PC-3 (cell line): ENCODE data around the gene SMYD3. TPM values are rescaled to one million over a fixed set of nuclear protein-coding genes. Genes with fewer than 3 reads are reported as not detected.

ENCODE experiments used
- ATAC-seq: fragments of 200-7000 bp; cut with Tn5 transposase; 2 replicates; pipeline ENCODE4 v1.9.1; 2020; ENCODE audit warnings: mild to moderate bottlenecking, moderate library complexity
- BruUV-seq: library from RNA; stranded (reverse); fragments of 400-500 nt; replicated peaks from 2 replicates; lab custom pipeline; 2021; lab: Mats Ljungman, UMichigan
- CTCF ChIA-PET: fragments of 300-600 bp; sonication (Branson Sonifier 250); formaldehyde crosslinking; loops from one replicate; lab custom pipeline; 2022; ENCODE audit warnings: antibody characterized with exemption; lab: Charles Lee
- POLR2A ChIA-PET: fragments of 300-600 bp; sonication (Branson Sonifier 250); formaldehyde crosslinking; loops from one replicate; lab custom pipeline; 2022; ENCODE audit warnings: antibody characterized with exemption; ENCODE audit not compliant: unreplicated experiment; lab: Charles Lee
- DNase-seq: peaks from one replicate; pipeline ENCODE4 v3.0.0-alpha.2; 2015
- H2AFZ ChIP-seq: fragments of 300-600 bp; sonication (generic); 2 replicates; pipeline ENCODE4 v1.6.0; 2016; ENCODE audit warnings: antibody characterized with exemption, low read length
- H3F3A ChIP-seq: fragments of 300-600 bp; sonication (generic); one replicate; pipeline ENCODE4 v1.6.0; 2017; ENCODE audit warnings: antibody characterized with exemption, low read length, control low read depth, mild to moderate bottlenecking; ENCODE audit not compliant: unreplicated experiment
- H3K27ac ChIP-seq: fragments of 300-600 bp; sonication (generic); 2 replicates; pipeline ENCODE4 v1.5.1; 2016; ENCODE audit warnings: mild to moderate bottlenecking, low read length
- H3K27me3 ChIP-seq: fragments of 300-600 bp; sonication (generic); 2 replicates; pipeline ENCODE4 v1.6.1; 2016; ENCODE audit warnings: low read length, mixed read lengths
- H3K36me3 ChIP-seq: fragments of 300-600 bp; sonication (generic); 2 replicates; pipeline ENCODE4 v1.6.1; 2016; ENCODE audit warnings: low read depth, mixed run types, low read length, mixed read lengths
- H3K4me1 ChIP-seq: fragments of 300-600 bp; sonication (generic); 2 replicates; pipeline ENCODE4 v1.5.1; 2016; ENCODE audit warnings: low read length; ENCODE audit not compliant: insufficient read depth
- H3K4me2 ChIP-seq: fragments of 300-600 bp; sonication (generic); 2 replicates; pipeline ENCODE4 v1.6.0; 2016; ENCODE audit warnings: low read length
- H3K4me3 ChIP-seq: fragments of 300-600 bp; sonication (generic); 2 replicates; pipeline ENCODE4 v1.5.1; 2016; ENCODE audit warnings: mild to moderate bottlenecking, low read length, mixed read lengths
- H3K79me2 ChIP-seq: fragments of 300-600 bp; sonication (generic); 2 replicates; pipeline ENCODE4 v1.6.1; 2017; ENCODE audit warnings: low read length, mixed read lengths
- H3K9ac ChIP-seq: fragments of 300-600 bp; sonication (generic); 2 replicates; pipeline ENCODE4 v1.6.0; 2016; ENCODE audit warnings: mild to moderate bottlenecking, low read length
- H3K9me2 ChIP-seq: fragments of 300-600 bp; sonication (generic); replicated peaks from 2 replicates; pipeline ENCODE4 v1.6.1; 2016; ENCODE audit warnings: mixed run types, low read length, mixed read lengths
- H3K9me3 ChIP-seq: fragments of 300-600 bp; sonication (generic); 2 replicates; pipeline ENCODE4 v1.6.1; 2016; ENCODE audit warnings: low read length, mixed read lengths
- H4K20me1 ChIP-seq: fragments of 300-600 bp; sonication (generic); 2 replicates; pipeline ENCODE4 v1.6.1; 2016; ENCODE audit warnings: low read length, mixed read lengths
- CTCF ChIP-seq: fragments of 300-600 bp; sonication (generic); conservative IDR thresholded peaks from 2 replicates; pipeline ENCODE4 v1.5.1; 2017; ENCODE audit warnings: antibody characterized with exemption, low read depth, mild to moderate bottlenecking, low read length
- EZH2 ChIP-seq: fragments of 300-600 bp; sonication (generic); IDR thresholded peaks from one replicate; pipeline ENCODE4 v1.6.1; 2017; ENCODE audit warnings: antibody characterized with exemption, mild to moderate bottlenecking, low read length; ENCODE audit not compliant: unreplicated experiment
- EZH2phosphoT487 ChIP-seq: fragments of 300-600 bp; sonication (generic); IDR thresholded peaks from 2 replicates; pipeline ENCODE4 v1.6.1; 2018; ENCODE audit warnings: mild to moderate bottlenecking, antibody characterized with exemption, low read length, borderline replicate concordance
- intact Hi-C: fragments of 100-400 bp; cut with micrococcal nuclease; formaldehyde crosslinking; loops from 2 replicates; pipeline ENCODE4 v1.9.0; 2023
- total RNA-seq: library from RNA; depleted of rRNA; stranded (reverse); fragments of >200 nt; gene quantifications from 2 replicates; pipeline ENCODE4 v1.2.3, GENCODE V29; 2014

SMYD3 gene
- total RNA-seq, 1 experiment from 2014 or later = 33.0 TPM

GRCh38 chr1:245779797-245780755 is 727.0 kb downstream of the SMYD3 start:
- Histone ChIP-seq H3K4me3 (no peak overlapping the region), H3K9ac (no peak overlapping the region), H2AFZ (no peak overlapping the region), H3K9me3 (no peaks in the 10 kb centered on the region), H3K79me2 (no peaks in the 10 kb centered on the region), H3F3A (no peaks in the 10 kb centered on the region), H3K9me2 (no peaks in the 10 kb centered on the region), H4K20me1 (no peaks in the 10 kb centered on the region), H3K4me1 (no peaks in the 10 kb centered on the region), H3K27me3 (no peaks in the 10 kb centered on the region), H3K36me3 (no peaks in the 10 kb centered on the region), H3K4me2 (no peak overlapping the region), H3K27ac (no peak overlapping the region)
- no peak for TF ChIP-seq EZH2
- peak; percentile 34; the same call in 1 of the 2 replicates for TF ChIP-seq CTCF
- TF ChIP-seq EZH2phosphoT487 = no peak
- intact Hi-C loops = no loop called here
- ATAC-seq = no peak
- peak; percentile 7 for DNase-seq
- CTCF ChIA-PET = no interaction called here
- no TSS peak for BruUV-seq
- POLR2A ChIA-PET = no interaction called here

- Histone ChIP-seq H3F3A (no peaks in the 10 kb centered on the region), H4K20me1 (no peaks in the 10 kb centered on the region), H3K4me3 (no peak overlapping the region), H3K27me3 (no peaks in the 10 kb centered on the region), H3K9me2 (no peaks in the 10 kb centered on the region), H3K36me3 (no peaks in the 10 kb centered on the region), H3K4me1 (no peaks in the 10 kb centered on the region), H3K4me2 (no peak overlapping the region), H3K9ac (no peak overlapping the region), H3K9me3 (no peaks in the 10 kb centered on the region), H2AFZ (no peak overlapping the region), H3K79me2 (no peaks in the 10 kb centered on the region), H3K27ac (no peak overlapping the region)
- TF ChIP-seq EZH2phosphoT487 = no peak
- no peak for TF ChIP-seq EZH2
- TF ChIP-seq CTCF = no peak
- CTCF ChIA-PET = no interaction called here
- BruUV-seq = no TSS peak
- DNase-seq = no peak
- POLR2A ChIA-PET = no interaction called here
- intact Hi-C loops = no loop called here
- ATAC-seq = no peak
Observed at GRCh38 chr1:245777752-245778151, 729.3 kb downstream of the SMYD3 start.

- no peak overlapping the region for H3K4me3 ChIP-seq
- H3K36me3 ChIP-seq = no peaks in the 10 kb centered on the region
- H3K4me2 ChIP-seq = no peak overlapping the region
- H3K4me1 ChIP-seq = no peaks in the 10 kb centered on the region
- no peaks in the 10 kb centered on the region for H3K27me3 ChIP-seq
- H4K20me1 ChIP-seq = no peaks in the 10 kb centered on the region
- H3K9me2 ChIP-seq = no peaks in the 10 kb centered on the region
- H3K9ac ChIP-seq = no peak overlapping the region
- H3F3A ChIP-seq = no peaks in the 10 kb centered on the region
- DNase-seq (no peak), ATAC-seq (no peak)
- intact Hi-C loops = no loop called here
- no peak for TF ChIP-seq EZH2
- no peak for TF ChIP-seq EZH2phosphoT487
- no peak overlapping the region for H2AFZ ChIP-seq
- CTCF ChIA-PET = no interaction called here
- no TSS peak for BruUV-seq
- no peaks in the 10 kb centered on the region for H3K79me2 ChIP-seq
- H3K27ac ChIP-seq = no peak overlapping the region
- POLR2A ChIA-PET = no interaction called here
- H3K9me3 ChIP-seq = no peaks in the 10 kb centered on the region
Observed at GRCh38 chr1:245776694-245777332, 730.3 kb downstream of the SMYD3 start.
